Measurements from ENCODE around the gene QRSL1. TPM values are rescaled to one million over a fixed set of nuclear protein-coding genes. Genes with fewer than 3 reads are reported as not detected.

QRSL1 gene
- total RNA-seq, 4 donors from 2014 or later, result 8.2 to 19.8 (median 12.8) TPM

DNA sequence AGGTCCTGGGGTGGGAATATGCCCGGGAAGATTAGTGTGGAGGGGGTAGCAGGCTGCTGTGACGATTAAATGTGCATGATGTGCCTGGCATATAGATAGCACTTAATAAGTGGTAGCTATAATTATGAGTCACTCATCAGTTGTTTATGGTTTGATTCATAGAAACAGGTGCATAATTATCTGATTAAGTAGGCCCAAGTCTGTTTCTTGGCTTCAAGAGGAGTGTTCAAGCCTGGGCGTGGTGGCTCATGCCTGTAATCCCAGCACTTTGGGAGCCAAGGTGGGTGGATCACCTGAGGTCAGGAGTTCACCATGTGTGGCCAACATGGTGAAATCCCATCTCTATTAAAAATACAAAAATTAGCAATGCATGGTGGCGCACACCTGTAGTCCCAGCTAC, 74.9 kb downstream of the QRSL1 start:
- Histone ChIP-seq H3K36me3 (no peaks in the 10 kb centered on the region), H3K27me3 (no peaks in the 10 kb centered on the region), H3K4me3 (no peak overlapping the region), H3K27ac (peak overlapping the region in 2 of 4 donors; percentile 64 to 85), H3K4me1 (peaks cover 0 to 10% (median 0%) of the 10 kb centered on the region in 4 donors), H3K9me3 (no peaks in the 10 kb centered on the region)
- no peak for DNase-seq
- TF ChIP-seq POLR2A (IDR thresholded peaks at IDR 0.05), result no peak
- TF ChIP-seq, protein P1, sequence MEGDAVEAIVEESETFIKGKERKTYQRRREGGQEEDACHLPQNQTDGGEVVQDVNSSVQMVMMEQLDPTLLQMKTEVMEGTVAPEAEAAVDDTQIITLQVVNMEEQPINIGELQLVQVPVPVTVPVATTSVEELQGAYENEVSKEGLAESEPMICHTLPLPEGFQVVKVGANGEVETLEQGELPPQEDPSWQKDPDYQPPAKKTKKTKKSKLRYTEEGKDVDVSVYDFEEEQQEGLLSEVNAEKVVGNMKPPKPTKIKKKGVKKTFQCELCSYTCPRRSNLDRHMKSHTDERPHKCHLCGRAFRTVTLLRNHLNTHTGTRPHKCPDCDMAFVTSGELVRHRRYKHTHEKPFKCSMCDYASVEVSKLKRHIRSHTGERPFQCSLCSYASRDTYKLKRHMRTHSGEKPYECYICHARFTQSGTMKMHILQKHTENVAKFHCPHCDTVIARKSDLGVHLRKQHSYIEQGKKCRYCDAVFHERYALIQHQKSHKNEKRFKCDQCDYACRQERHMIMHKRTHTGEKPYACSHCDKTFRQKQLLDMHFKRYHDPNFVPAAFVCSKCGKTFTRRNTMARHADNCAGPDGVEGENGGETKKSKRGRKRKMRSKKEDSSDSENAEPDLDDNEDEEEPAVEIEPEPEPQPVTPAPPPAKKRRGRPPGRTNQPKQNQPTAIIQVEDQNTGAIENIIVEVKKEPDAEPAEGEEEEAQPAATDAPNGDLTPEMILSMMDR (IDR thresholded peaks at IDR 0.05), result no peak

- TF ChIP-seq, protein P1 (IDR thresholded peaks at IDR 0.05), result no peak
- no peak for TF ChIP-seq POLR2A (IDR thresholded peaks at IDR 0.05)
- Histone ChIP-seq H3K27me3 (no peaks in the 10 kb centered on the region), H3K9me3 (no peaks in the 10 kb centered on the region), H3K4me3 (no peak overlapping the region), H3K27ac (peak overlapping the region in 2 of 4 donors; percentile 31 to 64), H3K36me3 (no peaks in the 10 kb centered on the region), H3K4me1 (peaks cover 0 to 10% (median 0%) of the 10 kb centered on the region in 4 donors)
- no peak for DNase-seq
Observed at GRCh38 chr6:106705156-106705555, 75.8 kb downstream of the QRSL1 start.

DNA sequence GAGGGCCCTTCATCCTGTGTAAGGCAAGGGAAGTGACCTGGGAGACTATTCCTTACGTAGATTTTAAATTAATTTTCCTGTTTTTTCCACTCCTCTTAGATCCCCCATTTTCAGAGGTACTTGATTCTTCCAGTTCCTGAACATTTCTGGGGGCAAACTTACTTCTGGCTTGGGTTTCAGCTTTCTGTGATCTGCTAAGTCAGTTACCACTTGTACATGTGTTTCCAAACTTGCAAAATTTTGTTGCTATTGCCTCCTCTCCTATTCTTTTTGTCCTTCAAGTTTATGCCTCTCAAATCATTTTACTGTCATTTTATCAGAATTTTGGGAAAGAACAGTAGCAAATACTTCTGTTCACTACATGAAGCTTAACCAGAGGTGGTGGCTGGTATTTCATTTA, 81.2 kb downstream of the QRSL1 start:
- peaks cover 0 to 3% (median 0%) of the 10 kb centered on the region in 4 donors for H3K4me1 ChIP-seq
- H3K27me3 ChIP-seq, result no peaks in the 10 kb centered on the region
- H3K9me3 ChIP-seq, result no peaks in the 10 kb centered on the region

DNA sequence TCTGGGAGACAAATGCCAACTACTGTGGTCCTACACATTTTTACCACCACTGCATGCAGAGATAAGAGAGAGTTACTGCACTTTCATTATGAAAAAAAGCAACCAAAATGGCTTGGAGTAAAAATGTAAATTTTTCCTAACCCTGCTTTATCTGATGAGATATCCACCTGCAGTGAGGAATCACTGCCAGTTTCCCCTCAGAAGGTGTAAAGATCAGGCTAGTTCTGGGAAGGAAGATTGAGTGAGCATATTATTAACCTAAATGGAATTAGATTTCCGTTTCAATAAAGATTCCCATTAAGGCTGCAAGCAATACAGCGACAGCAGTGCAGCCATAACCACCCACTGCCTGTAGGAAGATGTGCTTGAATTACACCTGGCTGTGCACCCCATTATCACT, 84.9 kb downstream of the QRSL1 start:
- TF ChIP-seq, protein P1 (IDR thresholded peaks at IDR 0.05), result no peak
- no peak for TF ChIP-seq POLR2A (IDR thresholded peaks at IDR 0.05)
- DNase-seq, result no peak
- no peak overlapping the region for H3K27ac ChIP-seq

More for the DNA sequence above, 81.2 kb downstream of the QRSL1 start:
- DNase-seq, result no peak
- no peak overlapping the region for H3K27ac ChIP-seq
- H3K4me3 ChIP-seq, result no peak overlapping the region
- TF ChIP-seq, protein P1 (IDR thresholded peaks at IDR 0.05), result no peak
- TF ChIP-seq POLR2A (IDR thresholded peaks at IDR 0.05), result no peak
- no peaks in the 10 kb centered on the region for H3K36me3 ChIP-seq

GRCh38 chr6:106715922-106716321, 86.5 kb downstream of the QRSL1 start:
- TF ChIP-seq, protein P1 (IDR thresholded peaks at IDR 0.05), result no peak
- TF ChIP-seq POLR2A (IDR thresholded peaks at IDR 0.05), result no peak
- H3K4me1 ChIP-seq, result peaks cover 0 to 7% (median 0%) of the 10 kb centered on the region in 4 donors
- H3K27ac ChIP-seq, result peak overlapping the region in 1 of 4 donors; percentile 76

More for the DNA sequence above, 84.9 kb downstream of the QRSL1 start:
- no peak overlapping the region for H3K4me3 ChIP-seq
- H3K27me3 ChIP-seq, result no peaks in the 10 kb centered on the region
- H3K36me3 ChIP-seq, result no peaks in the 10 kb centered on the region
- H3K9me3 ChIP-seq, result no peaks in the 10 kb centered on the region
- peaks cover 0 to 7% (median 0%) of the 10 kb centered on the region in 4 donors for H3K4me1 ChIP-seq

DNA sequence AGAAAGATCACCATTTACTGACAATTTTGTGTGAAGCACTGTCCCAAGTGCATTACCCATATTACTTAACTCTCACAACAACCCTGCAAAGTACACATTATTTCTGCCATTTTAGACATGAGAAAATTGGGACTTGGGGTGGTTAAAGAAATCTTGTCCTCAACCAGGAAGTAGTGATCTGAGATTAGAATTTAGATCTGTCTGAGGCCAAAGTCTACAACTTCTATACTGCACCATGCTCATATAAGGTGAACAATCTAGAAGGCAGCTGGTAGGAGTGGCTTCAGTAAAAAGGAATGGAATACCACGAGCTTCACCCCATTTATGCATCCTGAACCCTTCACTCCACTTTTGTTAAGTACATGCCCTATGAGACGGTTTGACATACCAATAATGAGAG, 87.6 kb downstream of the QRSL1 start:
- Histone ChIP-seq H3K36me3 (no peaks in the 10 kb centered on the region), H3K9me3 (no peaks in the 10 kb centered on the region), H3K27me3 (no peaks in the 10 kb centered on the region), H3K4me3 (no peak overlapping the region), H3K27ac (peak overlapping the region in 1 of 4 donors; percentile 76), H3K4me1 (peaks cover 0 to 7% (median 0%) of the 10 kb centered on the region in 4 donors)
- no peak for TF ChIP-seq POLR2A (IDR thresholded peaks at IDR 0.05)
- TF ChIP-seq, protein P1 (IDR thresholded peaks at IDR 0.05), result no peak
- DNase-seq, result no peak

More at GRCh38 chr6:106715922-106716321, 86.5 kb downstream of the QRSL1 start:
- no peaks in the 10 kb centered on the region for H3K27me3 ChIP-seq
- H3K36me3 ChIP-seq, result no peaks in the 10 kb centered on the region
- no peaks in the 10 kb centered on the region for H3K9me3 ChIP-seq
- peak in 1 of 3 donors; percentile 57 for DNase-seq
- peak overlapping the region in 1 of 4 donors; percentile 15 for H3K4me3 ChIP-seq
